Thyroid gland (tissue), 4 donors: ENCODE data around the gene GMPS. TPM values are rescaled to one million over a fixed set of nuclear protein-coding genes. Genes with fewer than 3 reads are reported as not detected.
"Not testable (repeated sequence)": the region's sequence is repeated elsewhere in the genome, so short reads cannot be mapped to it uniquely, and the experiment has no call there.

Experiments used
- DNase-seq, 2 donors: peaks; one replicate each; pipeline ENCODE4 v3.0.0-alpha.2; 2019
- H3K27ac ChIP-seq, 3 donors: fragments of 200-600 bp; sonication (generic); 1 replicate in 2 of 3; 2 replicates in 1 of 3; pipeline ENCODE4 v1.5.1; 2016 to 2019; ENCODE audit warnings: mild to moderate bottlenecking in 1 of 3, moderate library complexity in 1 of 3
- H3K27me3 ChIP-seq: fragments of 200-600 bp; sonication (generic); one replicate; pipeline ENCODE4 v1.5.1; 2019
- H3K36me3 ChIP-seq, 2 donors: fragments of 200-600 bp; sonication (generic); one replicate each; pipeline ENCODE4 v1.5.1; 2016 to 2019
- H3K4me1 ChIP-seq, 2 donors: fragments of 200-600 bp; sonication (generic); one replicate each; pipeline ENCODE4 v1.5.1; 2017 to 2019
- H3K4me3 ChIP-seq, 3 donors: fragments of 200-600 bp; sonication (generic); replicated peaks in 1 of 3; 1 replicate in 2 of 3; 2 replicates in 1 of 3; pipeline ENCODE4 v1.5.1; 2016; ENCODE audit warnings: mild to moderate bottlenecking in 1 of 3
- H3K9me3 ChIP-seq: fragments of 200-600 bp; sonication (generic); one replicate; pipeline ENCODE4 v1.5.1; 2017
- POLR2A ChIP-seq, 2 donors: fragments of 450-650 bp; IDR thresholded peaks; one replicate each; pipeline ENCODE4 v1.6.1; 2017; ENCODE audit warnings: antibody characterized with exemption in 2 of 2, mild to moderate bottlenecking in 2 of 2, moderate library complexity in 1 of 2
- WGBS, 2 donors: methylation state at CpG; one replicate each; pipeline ENCODE4 v1.1.5; 2017; 5-methylcytosine and 5-hydroxymethylcytosine counted together
- intact Hi-C: fragments of 100-400 bp; cut with DNase I; formaldehyde crosslinking; loops from one replicate; pipeline ENCODE4 v1.15.1; 2023
- total RNA-seq, 4 donors: library from RNA; depleted of rRNA; stranded (reverse); fragments of >200 nt; gene quantifications; one replicate each; pipeline ENCODE4 v1.2.3, GENCODE V29; 2016
- TF ChIP-seq, protein P1 (sequence below), 6 experiments: fragments of 200-600 bp in 3 of 6; fragments of 450-650 bp in 3 of 6; sonication (generic) in 3 of 6; IDR thresholded peaks; one replicate each; pipeline ENCODE4 v1.5.1; 2016 to 2019; ENCODE audit warnings: antibody characterized with exemption in 6 of 6, mild to moderate bottlenecking in 2 of 6, inconsistent platforms in 1 of 6, moderate library complexity in 1 of 6

GMPS gene
- total RNA-seq, 4 donors from 2014 or later: 31.5 to 40.5 (median 37.1) TPM

DNA sequence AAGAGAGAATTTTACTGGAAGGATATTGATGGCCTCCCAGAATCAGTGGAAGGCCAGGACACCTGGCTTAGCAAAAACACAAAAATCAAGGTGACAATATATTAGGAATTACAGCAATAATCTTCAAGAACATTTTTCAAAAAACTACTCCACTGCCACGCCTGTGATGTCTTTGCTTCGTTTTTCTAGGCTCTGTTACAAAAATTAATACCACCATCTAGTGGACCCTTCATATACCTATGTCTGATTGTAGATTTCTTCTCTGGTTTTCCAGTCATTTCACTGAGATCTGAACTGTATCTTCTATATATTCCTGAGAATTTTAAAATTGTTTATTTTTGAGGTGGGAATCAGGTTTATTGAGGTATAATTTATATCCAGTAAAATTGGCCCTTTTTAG lies 10.6 kb upstream of the GMPS start:
- H3K27ac ChIP-seq: no peak overlapping the region
- 13 to 16% methylated on average over 2 of the region's 2 CpGs for WGBS, 2 donors
- DNase-seq: no peak
- no peaks in the 10 kb centered on the region for H3K27me3 ChIP-seq
- intact Hi-C loops: loop anchor here (10.0 kb wide), 1 partner anchor 115 kb away; the partner anchor contains the start of gene PLCH1
- no peaks in the 10 kb centered on the region for H3K9me3 ChIP-seq
- TF ChIP-seq POLR2A (IDR thresholded peaks at IDR 0.05): no peak
- TF ChIP-seq, protein P1, sequence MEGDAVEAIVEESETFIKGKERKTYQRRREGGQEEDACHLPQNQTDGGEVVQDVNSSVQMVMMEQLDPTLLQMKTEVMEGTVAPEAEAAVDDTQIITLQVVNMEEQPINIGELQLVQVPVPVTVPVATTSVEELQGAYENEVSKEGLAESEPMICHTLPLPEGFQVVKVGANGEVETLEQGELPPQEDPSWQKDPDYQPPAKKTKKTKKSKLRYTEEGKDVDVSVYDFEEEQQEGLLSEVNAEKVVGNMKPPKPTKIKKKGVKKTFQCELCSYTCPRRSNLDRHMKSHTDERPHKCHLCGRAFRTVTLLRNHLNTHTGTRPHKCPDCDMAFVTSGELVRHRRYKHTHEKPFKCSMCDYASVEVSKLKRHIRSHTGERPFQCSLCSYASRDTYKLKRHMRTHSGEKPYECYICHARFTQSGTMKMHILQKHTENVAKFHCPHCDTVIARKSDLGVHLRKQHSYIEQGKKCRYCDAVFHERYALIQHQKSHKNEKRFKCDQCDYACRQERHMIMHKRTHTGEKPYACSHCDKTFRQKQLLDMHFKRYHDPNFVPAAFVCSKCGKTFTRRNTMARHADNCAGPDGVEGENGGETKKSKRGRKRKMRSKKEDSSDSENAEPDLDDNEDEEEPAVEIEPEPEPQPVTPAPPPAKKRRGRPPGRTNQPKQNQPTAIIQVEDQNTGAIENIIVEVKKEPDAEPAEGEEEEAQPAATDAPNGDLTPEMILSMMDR (IDR thresholded peaks at IDR 0.05): peak in 2 of 6 experiments; percentile 28 to 40
- no peaks in the 10 kb centered on the region for H3K4me1 ChIP-seq
- no peaks in the 10 kb centered on the region for H3K36me3 ChIP-seq
- no peak overlapping the region for H3K4me3 ChIP-seq

DNA sequence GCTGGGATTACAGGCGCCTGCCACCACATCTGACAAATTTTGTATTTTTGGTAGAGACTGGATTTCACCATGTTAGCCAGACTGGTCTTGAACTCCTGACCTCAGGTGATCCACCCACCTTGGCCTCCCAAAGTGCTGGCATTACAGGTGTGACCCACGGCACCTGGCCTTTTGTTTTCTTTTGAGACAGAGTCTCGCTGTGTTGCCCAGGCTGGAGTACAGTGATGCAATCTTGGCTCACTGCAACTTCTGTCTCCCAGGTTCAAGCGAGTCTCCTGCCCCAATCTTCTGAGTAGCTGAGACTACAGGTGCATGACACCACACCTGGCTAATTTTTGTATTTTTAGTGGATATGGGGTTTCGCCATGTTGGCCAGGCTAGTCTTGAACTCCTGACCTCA lies 10.0 kb upstream of the GMPS start:
- H3K36me3 ChIP-seq, H3K27ac ChIP-seq, DNase-seq, H3K27me3 ChIP-seq, intact Hi-C loops, H3K4me3 ChIP-seq, H3K9me3 ChIP-seq, H3K4me1 ChIP-seq: not testable (repeated sequence)
- 77 to 84% methylated on average over 5 of the region's 5 CpGs for WGBS, 2 donors

DNA sequence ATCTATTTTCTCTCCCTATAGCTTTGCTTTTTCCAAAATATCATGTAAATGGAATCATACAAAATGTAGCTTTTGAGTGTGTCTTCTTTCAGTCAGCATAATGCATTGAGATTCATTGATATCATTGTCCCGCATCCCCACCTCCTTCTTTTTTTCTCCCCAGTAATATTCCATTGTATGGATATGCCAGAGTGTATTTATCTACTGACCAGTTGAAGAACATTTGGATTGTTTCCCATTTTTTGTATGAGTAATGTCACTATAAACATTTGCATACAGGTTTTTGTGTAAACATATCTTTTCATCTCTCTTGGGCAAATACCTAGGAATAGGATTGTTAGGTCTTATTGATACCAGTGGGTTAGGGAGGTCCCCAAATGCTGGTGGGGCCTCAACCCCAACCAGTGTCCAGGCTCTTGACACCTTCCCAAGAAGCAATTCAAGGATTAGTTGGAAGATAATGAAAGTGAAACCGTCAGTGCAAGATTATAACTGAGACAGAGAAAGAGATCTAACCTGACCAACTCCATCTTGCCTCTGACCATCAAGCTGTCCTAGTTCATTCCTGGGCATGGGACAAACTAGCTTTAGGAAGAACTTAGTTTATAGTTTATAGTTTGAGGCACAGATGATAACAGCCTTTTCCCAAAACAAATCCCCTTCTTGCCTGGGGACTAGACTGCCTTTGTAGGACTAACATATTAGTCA lies 8.8 kb upstream of the GMPS start:
- Histone ChIP-seq H3K27me3 (no peaks in the 10 kb centered on the region), H3K27ac (no peak overlapping the region), H3K36me3 (no peaks in the 10 kb centered on the region), H3K4me3 (no peak overlapping the region), H3K4me1 (no peaks in the 10 kb centered on the region), H3K9me3 (no peaks in the 10 kb centered on the region)
- no peak for DNase-seq
- intact Hi-C loops: no loop called here
- TF ChIP-seq, protein P1 (IDR thresholded peaks at IDR 0.05): no peak
- no peak for TF ChIP-seq POLR2A (IDR thresholded peaks at IDR 0.05)
- 94% methylated on average over 2 of the region's 2 CpGs for WGBS, 2 donors

DNA sequence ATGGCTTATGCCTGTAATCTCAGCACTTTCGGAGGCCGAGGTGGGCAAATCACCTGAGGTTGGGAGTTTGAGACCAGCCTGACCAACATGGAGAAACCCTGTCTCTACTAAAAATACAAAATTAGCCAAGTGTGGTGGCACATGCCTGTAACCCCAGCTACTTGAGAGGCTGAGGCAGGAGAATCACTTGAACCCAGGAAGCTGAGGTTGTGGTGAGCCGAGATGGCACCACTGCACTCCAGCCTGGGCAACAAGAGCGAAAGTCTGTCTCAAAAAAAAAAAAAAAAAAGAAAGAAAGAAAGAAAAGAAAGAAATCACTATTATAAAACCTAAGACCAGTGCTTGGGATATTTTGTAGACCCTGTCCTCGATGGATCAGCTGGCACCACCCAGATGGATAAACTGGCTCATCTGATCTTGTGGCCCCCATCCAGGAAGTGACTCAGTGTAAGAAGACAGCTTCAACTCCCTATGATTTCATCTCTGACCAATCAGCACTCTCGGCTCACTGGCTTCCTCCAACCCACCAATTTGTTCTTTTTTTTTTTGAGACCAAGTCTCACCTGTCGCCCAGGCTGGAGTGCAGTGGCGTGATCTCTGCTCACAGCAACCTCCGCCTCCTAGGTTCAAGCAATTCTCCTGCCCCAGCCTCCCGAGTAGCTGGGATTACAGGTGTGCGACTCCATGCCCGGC lies 8.0 kb upstream of the GMPS start:
- H3K36me3 ChIP-seq, H3K27me3 ChIP-seq, H3K9me3 ChIP-seq, H3K27ac ChIP-seq, intact Hi-C loops, DNase-seq, H3K4me3 ChIP-seq, H3K4me1 ChIP-seq: not testable (repeated sequence)
- WGBS, 2 donors: 88 to 91% methylated on average over 12 of the region's 12 CpGs

DNA sequence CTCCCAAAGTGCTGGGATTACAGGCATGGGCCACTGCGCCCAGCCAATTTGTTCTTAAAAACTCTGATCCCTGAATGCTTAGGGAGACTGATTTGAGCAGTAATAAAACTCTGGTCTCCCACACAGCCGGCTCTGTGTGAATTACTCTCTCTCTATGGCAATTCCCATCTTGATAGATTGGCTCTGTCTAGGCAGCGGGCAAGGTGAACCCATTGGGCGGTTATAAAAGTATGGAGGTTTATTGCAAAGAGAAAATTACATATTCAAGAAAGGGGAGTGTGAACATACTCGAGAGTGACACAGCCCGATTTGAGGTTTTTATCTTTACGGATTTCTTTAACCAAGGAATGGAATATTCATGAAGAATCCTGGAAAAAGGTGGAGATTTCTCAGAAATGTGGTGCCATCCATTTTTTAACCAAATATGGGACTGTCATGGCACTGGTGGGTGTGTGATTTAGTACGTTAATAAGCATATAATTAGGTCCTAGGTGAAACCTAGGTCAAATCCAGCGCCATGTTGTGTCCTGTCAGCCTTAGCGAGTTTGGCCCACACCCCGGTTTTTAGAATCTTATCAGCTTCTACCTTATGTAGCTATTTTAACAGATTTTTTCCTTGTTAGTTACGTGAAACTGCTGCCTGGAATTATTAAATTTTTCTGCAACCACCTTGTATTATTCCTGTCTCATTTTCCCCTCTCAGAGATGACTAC lies 7.2 kb upstream of the GMPS start:
- Histone ChIP-seq H3K27ac (no peak overlapping the region), H3K36me3 (no peaks in the 10 kb centered on the region), H3K27me3 (no peaks in the 10 kb centered on the region), H3K4me3 (no peak overlapping the region), H3K9me3 (no peaks in the 10 kb centered on the region), H3K4me1 (no peaks in the 10 kb centered on the region)
- WGBS, 2 donors: 90 to 91% methylated on average over 12 of the region's 12 CpGs
- DNase-seq: no peak
- no peak for TF ChIP-seq POLR2A (IDR thresholded peaks at IDR 0.05)
- TF ChIP-seq, protein P1 (IDR thresholded peaks at IDR 0.05): no peak
- intact Hi-C loops: no loop called here
